Transverse colon (tissue), 4 donors: ENCODE results near the gene GOLIM4. TPM values are rescaled to one million over a fixed set of nuclear protein-coding genes. Genes with fewer than 3 reads are reported as not detected.

Experiments
- DNase-seq: peaks from one replicate; pipeline ENCODE4 v3.0.0-alpha.2; 2019
- H3K27ac ChIP-seq, 4 donors: fragments of 200-600 bp; sonication (generic); 2 replicates each; pipeline ENCODE4 v1.5.1; 2016 to 2018; ENCODE audit warnings: inconsistent platforms in 4 of 4
- H3K27me3 ChIP-seq: fragments of 200-600 bp; sonication (generic); 2 replicates; pipeline ENCODE4 v1.5.1; 2017; ENCODE audit warnings: inconsistent platforms
- H3K36me3 ChIP-seq, 4 donors: fragments of 200-600 bp; sonication (generic); 2 replicates each; pipeline ENCODE4 v1.5.1; 2017 to 2019; ENCODE audit warnings: inconsistent platforms in 4 of 4
- H3K4me1 ChIP-seq, 4 donors: fragments of 200-600 bp; sonication (generic); 2 replicates each; pipeline ENCODE4 v1.5.1; 2017 to 2020; ENCODE audit warnings: inconsistent platforms in 4 of 4
- H3K4me3 ChIP-seq, 4 donors: fragments of 200-600 bp; sonication (generic); 1 replicate in 1 of 4; 2 replicates in 3 of 4; pipeline versions ENCODE4 v1.5.1 to v1.6.1; 2017 to 2019; ENCODE audit warnings: inconsistent platforms in 4 of 4
- H3K9me3 ChIP-seq, 2 donors: fragments of 200-600 bp; sonication (generic); 2 replicates each; pipeline ENCODE4 v1.5.1; 2017 to 2019; ENCODE audit warnings: inconsistent platforms in 2 of 2
- CTCF ChIP-seq, 5 experiments: fragments of 200-600 bp in 3 of 5; fragments of 450-650 bp in 2 of 5; sonication (generic) in 3 of 5; IDR thresholded peaks; 1 replicate in 2 of 5; 2 replicates in 3 of 5; pipeline ENCODE4 v1.5.1; 2016 to 2017; ENCODE audit warnings: antibody characterized with exemption in 5 of 5, inconsistent platforms in 3 of 5, mild to moderate bottlenecking in 2 of 5, moderate library complexity in 1 of 5
- EP300 ChIP-seq: sonication (generic); formaldehyde crosslinking; IDR thresholded peaks from one replicate; pipeline ENCODE4 v1.6.1; 2017; ENCODE audit warnings: antibody characterized with exemption, low read depth
- POLR2A ChIP-seq: fragments of 450-650 bp; IDR thresholded peaks from one replicate; pipeline ENCODE4 v1.6.1; 2016; ENCODE audit warnings: antibody characterized with exemption, mild to moderate bottlenecking, moderate library complexity
- POLR2AphosphoS5 ChIP-seq, 3 donors: sonication (generic); formaldehyde crosslinking; IDR thresholded peaks; one replicate each; pipeline ENCODE4 v1.6.1; 2016; ENCODE audit warnings: antibody characterized with exemption in 3 of 3
- WGBS, 2 donors: methylation state at CpG; one replicate each; pipeline ENCODE4 v1.1.5; 2018; ENCODE audit warnings: low coverage in 1 of 2; 5-methylcytosine and 5-hydroxymethylcytosine counted together
- in situ Hi-C, 4 donors: fragments of 200-750 bp; cut with MboI; loops; one replicate each; pipeline versions ENCODE4 v1.15.0 to v1.15.1; 2017; ENCODE audit warnings: low sequenced_read_pairs in 3 of 4, low pct_ligation_motif_present in 1 of 4, low pct_unique_long_range_greater_than_20kb in 1 of 4
- intact Hi-C: fragments of 100-400 bp; cut with DNase I; formaldehyde crosslinking; loops from one replicate; pipeline ENCODE4 v1.15.1; 2023; ENCODE audit warnings: low total_unique reads
- total RNA-seq, 4 donors: library from RNA; depleted of rRNA; stranded (reverse); fragments of >200 nt; gene quantifications; one replicate each; pipeline ENCODE4 v1.1.0, GENCODE V29; 2016

The GOLIM4 gene
- total RNA-seq, 4 donors from 2014 or later, result 87.2 to 120 (median 101) TPM

- Histone ChIP-seq H3K4me1 (peaks cover 0 to 20% (median 12%) of the 10 kb centered on the region in 4 donors), H3K4me3 (no peak overlapping the region), H3K27ac (no peak overlapping the region), H3K36me3 (no peaks in the 10 kb centered on the region), H3K27me3 (no peaks in the 10 kb centered on the region), H3K9me3 (no peaks in the 10 kb centered on the region)
- intact Hi-C loops (no loop called here), in situ Hi-C loops (no loop called here)
- 77 to 80% methylated on average over 5 of the region's 5 CpGs for WGBS, 2 donors
- TF ChIP-seq POLR2AphosphoS5 (IDR thresholded peaks at IDR 0.05), result no peak
- no peak for TF ChIP-seq POLR2A
- TF ChIP-seq EP300, result no peak
- no peak for TF ChIP-seq CTCF (IDR thresholded peaks at IDR 0.05)
- no peak for DNase-seq
Observed at GRCh38 chr3:168080499-168081170, 15.1 kb downstream of the GOLIM4 start.

- 84 to 91% methylated on average over 3 of the region's 3 CpGs for WGBS, 2 donors
- Histone ChIP-seq H3K36me3 (no peaks in the 10 kb centered on the region), H3K9me3 (no peaks in the 10 kb centered on the region), H3K27ac (no peak overlapping the region), H3K4me3 (no peak overlapping the region), H3K4me1 (peaks cover 0 to 20% (median 12%) of the 10 kb centered on the region in 4 donors), H3K27me3 (no peaks in the 10 kb centered on the region)
- in situ Hi-C loops, result no loop called here
- no peak for TF ChIP-seq EP300
- no peak for TF ChIP-seq CTCF (IDR thresholded peaks at IDR 0.05)
- TF ChIP-seq POLR2AphosphoS5 (IDR thresholded peaks at IDR 0.05), result no peak
- TF ChIP-seq POLR2A, result no peak
- no peak for DNase-seq
- intact Hi-C loops, result no loop called here
Observed at GRCh38 chr3:168080022-168080421, 15.7 kb downstream of the GOLIM4 start.

- in situ Hi-C loops, result no loop called here
- WGBS, 2 donors, result 64 to 80% methylated on average over 2 of the region's 2 CpGs
Observed at GRCh38 chr3:168077091-168077490, 18.6 kb downstream of the GOLIM4 start.

More at GRCh38 chr3:168077091-168077490, 18.6 kb downstream of the GOLIM4 start:
- intact Hi-C loops, result no loop called here
- TF ChIP-seq POLR2A, result no peak
- TF ChIP-seq POLR2AphosphoS5 (IDR thresholded peaks at IDR 0.05), result no peak
- TF ChIP-seq CTCF (IDR thresholded peaks at IDR 0.05), result no peak
- TF ChIP-seq EP300, result no peak
- no peak for DNase-seq
- no peaks in the 10 kb centered on the region for H3K36me3 ChIP-seq
- H3K4me1 ChIP-seq, result peaks cover 3 to 32% (median 14%) of the 10 kb centered on the region in 4 donors
- H3K27me3 ChIP-seq, result no peaks in the 10 kb centered on the region
- no peaks in the 10 kb centered on the region for H3K9me3 ChIP-seq
- no peak overlapping the region for H3K4me3 ChIP-seq
- no peak overlapping the region for H3K27ac ChIP-seq
